GM18909 (cell line): Measurements from ENCODE around the gene ODAD4.
A peak's percentile ranks its signal among the peaks of the same experiment; 100 is the strongest.

Source experiments
- ATAC-seq: cut with Tn5 transposase; IDR thresholded peaks from one replicate; pipeline ENCODE4 v1.9.1; 2021; ENCODE audit warnings: mild to moderate bottlenecking; ENCODE audit not compliant: unreplicated experiment, poor library complexity

The ODAD4 gene

GRCh38 chr17:41939044-41939692, 8.8 kb downstream of the ODAD4 start:
- ATAC-seq = no peak

DNA sequence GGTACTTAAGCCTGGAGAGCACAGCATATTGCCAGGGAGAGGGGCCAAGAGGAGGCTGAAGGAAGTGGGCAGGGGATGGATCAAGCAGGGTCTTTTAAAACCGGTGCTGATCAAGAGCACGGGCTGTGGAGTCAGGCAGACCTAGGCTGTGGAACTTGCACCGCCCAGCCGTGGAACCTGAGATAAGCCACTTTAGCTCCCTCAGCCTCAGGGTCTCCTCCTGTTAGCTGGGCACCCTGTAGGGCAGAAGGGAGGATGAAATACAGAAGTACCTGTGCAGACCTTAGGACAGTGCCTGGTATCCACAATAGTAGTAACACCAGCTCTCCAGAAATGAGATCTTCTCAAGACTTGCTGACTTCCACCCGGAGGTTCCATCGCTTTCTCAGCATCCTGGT, 9.3 kb downstream of the ODAD4 start:
- no peak for ATAC-seq

GRCh38 chr17:41941168-41941567, 10.8 kb downstream of the ODAD4 start:
- no peak for ATAC-seq

DNA sequence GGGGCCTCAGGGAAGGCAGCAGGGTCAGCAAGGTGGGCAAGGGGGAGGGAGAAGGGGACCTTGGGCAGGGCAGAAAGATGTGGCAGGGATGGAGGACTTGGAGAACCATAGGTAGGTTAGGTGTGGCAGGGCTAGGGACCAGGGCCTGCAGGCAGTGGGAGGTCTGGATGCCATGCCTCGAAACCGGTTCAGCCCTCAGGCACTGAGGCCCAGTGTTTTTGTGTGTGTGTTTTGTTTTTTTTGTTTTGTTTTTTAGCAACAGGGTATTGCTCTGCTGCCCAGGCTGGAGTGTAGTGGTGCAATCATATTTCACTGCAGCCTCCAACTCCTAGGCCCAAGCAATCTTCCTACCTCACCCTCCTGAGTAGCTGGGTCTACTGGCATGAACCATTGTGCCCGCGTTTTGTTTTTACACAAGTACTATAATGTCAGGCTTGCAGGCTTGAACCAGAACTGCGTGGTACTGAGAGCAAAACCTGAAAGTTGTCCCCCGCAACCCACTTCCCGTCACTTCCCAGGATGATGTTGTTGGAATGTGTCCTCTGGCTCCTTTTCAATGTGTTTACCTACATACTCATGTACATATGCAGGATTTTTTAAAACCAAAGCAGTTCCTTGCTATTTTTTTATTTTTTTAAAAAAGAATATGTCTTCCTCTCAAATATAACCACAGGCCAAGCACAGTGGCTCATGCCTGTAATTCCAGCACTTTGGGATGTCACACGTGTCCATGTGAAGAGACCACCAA, 12.4 kb downstream of the ODAD4 start:
- ATAC-seq = no peak

- ATAC-seq = no peak
Observed at GRCh38 chr17:41943492-41943891, 13.1 kb downstream of the ODAD4 start.

GRCh38 chr17:41944943-41945342, 14.5 kb downstream of the ODAD4 start:
- ATAC-seq = no peak

- ATAC-seq = no peak
Observed at GRCh38 chr17:41948762-41949460, 18.5 kb downstream of the ODAD4 start.

- no peak for ATAC-seq
Observed at GRCh38 chr17:41956522-41956921, 26.1 kb downstream of the ODAD4 start.

- no peak for ATAC-seq
Observed at GRCh38 chr17:41957031-41957868, 26.8 kb downstream of the ODAD4 start.

DNA sequence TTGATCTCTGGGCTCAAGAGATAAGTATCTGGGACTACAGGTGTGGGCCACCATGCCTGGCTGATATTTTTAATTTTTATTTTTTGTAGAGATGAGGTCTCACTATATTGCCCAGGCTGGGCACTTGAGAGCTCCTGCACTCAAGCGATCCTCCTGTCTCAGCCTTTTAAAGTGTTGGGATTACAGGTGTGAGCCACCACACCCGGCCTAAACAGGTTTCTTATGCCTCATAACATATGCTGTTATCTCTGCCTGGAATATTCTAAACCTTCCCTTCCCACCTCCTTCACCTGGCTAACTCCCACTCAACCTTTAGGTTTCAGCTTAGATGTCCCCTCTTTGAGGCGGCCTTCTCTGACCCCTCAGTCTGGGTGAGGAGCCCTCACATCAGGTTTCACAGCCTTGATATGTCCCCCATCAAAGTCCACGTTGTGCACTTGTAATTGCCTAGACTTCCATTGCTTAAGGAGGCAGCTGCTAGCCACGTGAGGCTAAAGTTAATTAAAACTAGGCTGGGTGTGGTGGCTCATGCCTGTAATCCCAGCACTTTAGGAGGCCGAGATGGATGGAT, 27.5 kb downstream of the ODAD4 start:
- ATAC-seq = no peak

- ATAC-seq = no peak
Observed at GRCh38 chr17:41959030-41959335, 28.6 kb downstream of the ODAD4 start.

DNA sequence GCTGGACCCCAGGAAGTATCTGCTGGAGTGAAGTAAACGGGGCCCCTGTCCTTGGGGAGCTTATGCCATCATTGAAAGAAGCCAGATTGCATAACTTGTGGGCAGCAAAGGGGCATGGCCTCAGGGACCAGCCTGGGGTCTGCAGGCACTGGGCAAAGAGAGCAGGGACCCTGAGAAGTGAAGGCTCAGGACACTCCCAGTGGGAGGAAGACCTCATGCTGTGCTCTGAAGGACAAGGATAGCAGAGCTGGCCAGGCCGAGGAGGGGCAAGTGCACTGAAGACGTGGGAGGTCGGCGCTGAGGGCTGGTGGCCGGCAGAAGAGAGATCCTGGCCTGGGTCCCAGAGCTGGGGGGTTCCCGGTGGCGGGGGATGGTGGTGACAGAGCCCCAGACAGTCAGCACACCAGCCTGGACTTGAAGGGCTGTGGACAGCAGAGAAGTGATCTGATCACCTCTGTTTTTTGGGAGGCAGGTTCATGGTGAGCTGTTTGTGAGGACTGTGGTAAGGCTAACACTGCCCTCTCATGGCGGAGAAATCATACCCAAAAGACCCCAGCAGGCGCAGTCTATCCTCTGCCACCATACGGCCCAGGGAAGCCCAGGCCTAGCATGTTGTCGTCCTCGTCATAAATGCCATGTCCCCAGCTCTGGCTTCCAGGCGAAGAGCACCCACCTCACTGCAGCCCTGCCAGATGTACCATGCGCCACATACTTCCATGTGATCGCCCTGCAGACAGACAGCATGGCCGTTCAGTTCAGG, 29.1 kb downstream of the ODAD4 start:
- ATAC-seq = no peak

- ATAC-seq = no peak
Observed at GRCh38 chr17:41962111-41962510, 31.7 kb downstream of the ODAD4 start.

GRCh38 chr17:41962768-41963434, 32.5 kb downstream of the ODAD4 start:
- no peak for ATAC-seq

- no peak for ATAC-seq
Observed at GRCh38 chr17:41965694-41966462, 35.5 kb downstream of the ODAD4 start.

GRCh38 chr17:41966463-41967140, 36.2 kb downstream of the ODAD4 start, which contains the start of gene CNP:
CNP (plus strand) TSS chr17:41966795; CDS start chr17:41966885, 90 bp downstream.
- ATAC-seq = peak; percentile 75

- peak; percentile 11 for ATAC-seq
Observed at GRCh38 chr17:41967141-41967920, 36.9 kb downstream of the ODAD4 start.
